A673 (cell line): Measurements from ENCODE around the gene ENAM.

Experiments
- EZH2 ChIP-seq: fragments of 200-600 bp; sonication (generic); IDR thresholded peaks from 2 replicates; pipeline ENCODE4 v1.6.1; 2017; ENCODE audit warnings: borderline replicate concordance, low read depth, mild to moderate bottlenecking, mixed read lengths, antibody characterized with exemption, low read length; ENCODE audit not compliant: poor library complexity, severe bottlenecking
- TF ChIP-seq, protein P1 (sequence below): fragments of 300-800, 200-600 bp; sonication (generic); conservative IDR thresholded peaks from 2 replicates; pipeline ENCODE4 v1.5.1; 2017; ENCODE audit warnings: low read depth, mild to moderate bottlenecking, antibody characterized with exemption, low read length, moderate library complexity, mixed read lengths

DNA sequence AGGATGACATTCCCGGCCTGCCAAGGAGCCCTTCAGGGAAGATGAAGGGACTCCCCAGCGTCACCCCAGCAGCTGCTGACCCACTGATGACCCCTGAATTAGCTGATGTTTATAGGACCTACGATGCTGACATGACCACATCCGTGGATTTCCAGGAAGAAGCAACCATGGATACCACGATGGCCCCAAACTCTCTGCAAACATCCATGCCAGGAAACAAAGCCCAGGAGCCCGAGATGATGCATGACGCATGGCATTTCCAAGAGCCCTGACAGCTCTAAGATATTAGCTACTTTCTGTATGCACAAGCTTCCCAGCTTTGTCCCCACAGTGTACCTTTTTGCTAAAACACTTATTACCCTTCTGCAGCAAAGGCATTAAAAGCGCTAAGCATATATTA lies 22.1 kb upstream of the ENAM start:
- TF ChIP-seq, protein P1, sequence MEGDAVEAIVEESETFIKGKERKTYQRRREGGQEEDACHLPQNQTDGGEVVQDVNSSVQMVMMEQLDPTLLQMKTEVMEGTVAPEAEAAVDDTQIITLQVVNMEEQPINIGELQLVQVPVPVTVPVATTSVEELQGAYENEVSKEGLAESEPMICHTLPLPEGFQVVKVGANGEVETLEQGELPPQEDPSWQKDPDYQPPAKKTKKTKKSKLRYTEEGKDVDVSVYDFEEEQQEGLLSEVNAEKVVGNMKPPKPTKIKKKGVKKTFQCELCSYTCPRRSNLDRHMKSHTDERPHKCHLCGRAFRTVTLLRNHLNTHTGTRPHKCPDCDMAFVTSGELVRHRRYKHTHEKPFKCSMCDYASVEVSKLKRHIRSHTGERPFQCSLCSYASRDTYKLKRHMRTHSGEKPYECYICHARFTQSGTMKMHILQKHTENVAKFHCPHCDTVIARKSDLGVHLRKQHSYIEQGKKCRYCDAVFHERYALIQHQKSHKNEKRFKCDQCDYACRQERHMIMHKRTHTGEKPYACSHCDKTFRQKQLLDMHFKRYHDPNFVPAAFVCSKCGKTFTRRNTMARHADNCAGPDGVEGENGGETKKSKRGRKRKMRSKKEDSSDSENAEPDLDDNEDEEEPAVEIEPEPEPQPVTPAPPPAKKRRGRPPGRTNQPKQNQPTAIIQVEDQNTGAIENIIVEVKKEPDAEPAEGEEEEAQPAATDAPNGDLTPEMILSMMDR: no peak
- no peak for TF ChIP-seq EZH2
